Tracheal epithelial cell (primary cell): ENCODE measurements around the gene RFC1. TPM values are rescaled to one million over a fixed set of nuclear protein-coding genes. Genes with fewer than 3 reads are reported as not detected.

Source experiments
- total RNA-seq: library from RNA; depleted of rRNA; stranded (reverse); fragments of >200 nt; gene quantifications from 2 replicates; pipeline ENCODE4 v1.2.1, GENCODE V29; 2014

RFC1 gene, protein sequence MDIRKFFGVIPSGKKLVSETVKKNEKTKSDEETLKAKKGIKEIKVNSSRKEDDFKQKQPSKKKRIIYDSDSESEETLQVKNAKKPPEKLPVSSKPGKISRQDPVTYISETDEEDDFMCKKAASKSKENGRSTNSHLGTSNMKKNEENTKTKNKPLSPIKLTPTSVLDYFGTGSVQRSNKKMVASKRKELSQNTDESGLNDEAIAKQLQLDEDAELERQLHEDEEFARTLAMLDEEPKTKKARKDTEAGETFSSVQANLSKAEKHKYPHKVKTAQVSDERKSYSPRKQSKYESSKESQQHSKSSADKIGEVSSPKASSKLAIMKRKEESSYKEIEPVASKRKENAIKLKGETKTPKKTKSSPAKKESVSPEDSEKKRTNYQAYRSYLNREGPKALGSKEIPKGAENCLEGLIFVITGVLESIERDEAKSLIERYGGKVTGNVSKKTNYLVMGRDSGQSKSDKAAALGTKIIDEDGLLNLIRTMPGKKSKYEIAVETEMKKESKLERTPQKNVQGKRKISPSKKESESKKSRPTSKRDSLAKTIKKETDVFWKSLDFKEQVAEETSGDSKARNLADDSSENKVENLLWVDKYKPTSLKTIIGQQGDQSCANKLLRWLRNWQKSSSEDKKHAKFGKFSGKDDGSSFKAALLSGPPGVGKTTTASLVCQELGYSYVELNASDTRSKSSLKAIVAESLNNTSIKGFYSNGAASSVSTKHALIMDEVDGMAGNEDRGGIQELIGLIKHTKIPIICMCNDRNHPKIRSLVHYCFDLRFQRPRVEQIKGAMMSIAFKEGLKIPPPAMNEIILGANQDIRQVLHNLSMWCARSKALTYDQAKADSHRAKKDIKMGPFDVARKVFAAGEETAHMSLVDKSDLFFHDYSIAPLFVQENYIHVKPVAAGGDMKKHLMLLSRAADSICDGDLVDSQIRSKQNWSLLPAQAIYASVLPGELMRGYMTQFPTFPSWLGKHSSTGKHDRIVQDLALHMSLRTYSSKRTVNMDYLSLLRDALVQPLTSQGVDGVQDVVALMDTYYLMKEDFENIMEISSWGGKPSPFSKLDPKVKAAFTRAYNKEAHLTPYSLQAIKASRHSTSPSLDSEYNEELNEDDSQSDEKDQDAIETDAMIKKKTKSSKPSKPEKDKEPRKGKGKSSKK
- 45.8 and 53.7 TPM in 2 replicates for total RNA-seq

DNA sequence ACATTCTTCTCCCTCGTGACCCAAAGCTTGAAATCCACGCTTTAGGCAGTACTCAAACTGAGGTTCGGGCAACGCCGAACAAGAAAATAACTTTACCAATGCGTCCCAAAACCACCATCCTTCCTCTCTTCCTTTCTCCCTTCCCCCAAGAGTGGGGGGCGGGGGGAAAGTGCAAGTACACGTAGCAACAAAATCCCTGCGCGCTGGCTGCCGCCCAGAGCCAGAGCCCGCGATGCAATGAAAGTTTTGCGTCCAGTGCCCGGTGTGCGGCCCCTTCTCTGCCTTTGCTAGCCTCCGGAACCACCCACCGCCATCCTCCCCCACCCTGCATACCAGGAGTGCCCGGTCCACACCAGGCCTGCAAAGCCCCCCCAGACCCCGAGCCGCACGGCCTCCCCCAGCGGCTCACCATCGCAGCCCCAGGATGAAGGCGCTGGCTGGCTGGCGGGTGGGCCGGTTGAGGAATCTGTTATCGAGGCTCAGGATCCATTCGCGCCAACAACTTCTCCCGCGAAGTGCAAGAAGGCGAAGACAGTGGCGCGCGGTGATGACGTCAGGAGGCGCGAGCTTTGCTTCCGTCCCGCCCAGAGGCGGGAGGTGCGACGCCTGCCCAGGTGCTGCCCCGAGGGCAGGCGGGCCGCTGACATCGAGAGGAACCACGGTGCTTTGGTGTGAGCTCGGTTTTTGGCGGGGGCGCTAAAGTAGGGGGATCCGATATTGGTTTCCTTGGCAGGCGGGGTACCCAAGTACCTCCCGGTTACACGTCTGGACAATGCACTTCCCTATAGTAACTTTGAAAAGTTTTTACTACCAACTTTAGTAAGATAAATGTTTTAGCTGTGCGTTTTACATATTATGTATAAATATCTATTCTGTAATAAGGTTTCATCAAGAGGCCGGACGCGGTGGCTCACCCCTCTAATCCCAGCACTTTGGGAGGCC lies at the start of gene RFC1:
Gene RFC1 (minus strand): TSS at position 533 of the 942 bp plus-strand sequence. CDS start 121 bp downstream, at position 412.

DNA sequence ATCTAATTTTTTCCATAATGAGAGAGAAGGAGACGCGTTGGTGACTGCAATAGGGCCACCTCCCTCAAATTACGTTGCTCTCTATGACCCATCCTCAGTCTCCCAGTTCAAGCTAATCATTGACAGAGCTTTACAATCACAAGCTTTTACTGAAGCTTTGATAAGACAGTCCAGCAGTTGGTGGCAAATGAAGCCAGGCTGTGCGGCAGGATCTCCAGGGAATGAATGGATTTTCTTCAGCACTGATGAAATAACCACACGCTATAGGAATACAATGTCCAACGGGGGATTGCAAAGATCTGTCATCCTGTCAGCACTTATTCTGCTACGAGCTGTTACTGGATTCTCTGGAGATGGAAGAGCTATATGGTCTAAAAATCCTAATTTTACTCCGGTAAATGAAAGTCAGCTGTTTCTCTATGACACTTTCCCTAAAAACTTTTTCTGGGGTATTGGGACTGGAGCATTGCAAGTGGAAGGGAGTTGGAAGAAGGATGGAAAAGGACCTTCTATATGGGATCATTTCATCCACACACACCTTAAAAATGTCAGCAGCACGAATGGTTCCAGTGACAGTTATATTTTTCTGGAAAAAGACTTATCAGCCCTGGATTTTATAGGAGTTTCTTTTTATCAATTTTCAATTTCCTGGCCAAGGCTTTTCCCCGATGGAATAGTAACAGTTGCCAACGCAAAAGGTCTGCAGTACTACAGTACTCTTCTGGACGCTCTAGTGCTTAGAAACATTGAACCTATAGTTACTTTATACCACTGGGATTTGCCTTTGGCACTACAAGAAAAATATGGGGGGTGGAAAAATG lies 40.8 kb upstream of the RFC1 start, which contains the start of gene KLB:
Gene KLB (plus strand): TSS at position 168 of the 821 bp plus-strand sequence. CDS start 20 bp downstream, at position 188.

Other genes with a start within 250 kb of the RFC1 start
- 9.8 and 9.9 TPM in 2 replicates for gene WDR19, start 183.8 kb downstream of the RFC1 start, total RNA-seq
- under 0.01 TPM in 1 of 2 replicates, not detected in the other for gene KLB, start 40.6 kb upstream of the RFC1 start, total RNA-seq
- gene RPL9, start 92.6 kb upstream of the RFC1 start, total RNA-seq, result 3,787 and 4,566 TPM in 2 replicates
- 10.6 and 14.3 TPM in 2 replicates for gene LIAS, start 92.7 kb upstream of the RFC1 start, total RNA-seq
- gene UGDH, start 161.1 kb upstream of the RFC1 start, total RNA-seq, result 30.7 and 79.8 TPM in 2 replicates